Activated T-helper 1 cell treated with Interleukin-2 at 50 U/mL for 16 hours (primary cell): Measurements from ENCODE around the gene GDPGP1.
"Not testable (repeated sequence)": the region's sequence is repeated elsewhere in the genome, so short reads cannot be mapped to it uniquely, and the experiment has no call there.

Experiments
- DNase-seq: peaks from one replicate; pipeline ENCODE4 v3.0.0-alpha.2; 2020; ENCODE audit warnings: low read depth

GDPGP1 gene

GRCh38 chr15:90234096-90234988 lies at the start of gene GDPGP1:
Gene GDPGP1 (plus strand): TSS chr15:90234209. CDS start chr15:90240909, 6,700 bp downstream.
- peak; percentile 98 for DNase-seq

- peak; percentile 41 for DNase-seq
These were observed 49.0 kb upstream of the GDPGP1 start for GRCh38 chr15:90184786-90185704.

- no peak for DNase-seq
These were observed 46.6 kb upstream of the GDPGP1 start for GRCh38 chr15:90187257-90187868.

GRCh38 chr15:90188065-90188464 lies 45.9 kb upstream of the GDPGP1 start:
- DNase-seq = not testable (repeated sequence)

GRCh38 chr15:90188914-90189748 lies 44.9 kb upstream of the GDPGP1 start:
- DNase-seq = no peak

GRCh38 chr15:90189781-90190467 lies 44.1 kb upstream of the GDPGP1 start:
- no peak for DNase-seq

GRCh38 chr15:90190606-90191343 lies 43.2 kb upstream of the GDPGP1 start:
- DNase-seq = no peak

- no peak for DNase-seq
These were observed 42.7 kb upstream of the GDPGP1 start for GRCh38 chr15:90191344-90191687.

GRCh38 chr15:90191794-90192509 lies 42.1 kb upstream of the GDPGP1 start:
- peak; percentile 10 for DNase-seq

GRCh38 chr15:90192961-90193786 lies 40.8 kb upstream of the GDPGP1 start:
- no peak for DNase-seq

- no peak for DNase-seq
These were observed 39.4 kb upstream of the GDPGP1 start for GRCh38 chr15:90194655-90195054.

GRCh38 chr15:90200534-90201129 lies 33.4 kb upstream of the GDPGP1 start:
- DNase-seq = no peak

GRCh38 chr15:90201130-90201943 lies 32.7 kb upstream of the GDPGP1 start, which contains the start of gene SEMA4B:
Gene SEMA4B (plus strand): TSS chr15:90201330. CDS start chr15:90201579, 249 bp downstream.
- peak; percentile 66 for DNase-seq

- no peak for DNase-seq
These were observed 32.0 kb upstream of the GDPGP1 start for GRCh38 chr15:90201944-90202375.

- DNase-seq = no peak
These were observed 31.1 kb upstream of the GDPGP1 start for GRCh38 chr15:90202929-90203328.

- no peak for DNase-seq
These were observed 30.5 kb upstream of the GDPGP1 start for GRCh38 chr15:90203473-90203872.

- DNase-seq = no peak
These were observed 30.1 kb upstream of the GDPGP1 start for GRCh38 chr15:90203922-90204321.
